GM18867 (cell line): ENCODE data around the gene TIPRL.
A peak's percentile ranks its signal among the peaks of the same experiment; 100 is the strongest.
"Not testable (repeated sequence)": the region's sequence is repeated elsewhere in the genome, so short reads cannot be mapped to it uniquely, and the experiment has no call there.

Source experiments
- ATAC-seq: cut with Tn5 transposase; IDR thresholded peaks from one replicate; pipeline ENCODE4 v1.9.1; 2021; ENCODE audit warnings: mild to moderate bottlenecking, moderate library complexity; ENCODE audit not compliant: unreplicated experiment

TIPRL gene

DNA sequence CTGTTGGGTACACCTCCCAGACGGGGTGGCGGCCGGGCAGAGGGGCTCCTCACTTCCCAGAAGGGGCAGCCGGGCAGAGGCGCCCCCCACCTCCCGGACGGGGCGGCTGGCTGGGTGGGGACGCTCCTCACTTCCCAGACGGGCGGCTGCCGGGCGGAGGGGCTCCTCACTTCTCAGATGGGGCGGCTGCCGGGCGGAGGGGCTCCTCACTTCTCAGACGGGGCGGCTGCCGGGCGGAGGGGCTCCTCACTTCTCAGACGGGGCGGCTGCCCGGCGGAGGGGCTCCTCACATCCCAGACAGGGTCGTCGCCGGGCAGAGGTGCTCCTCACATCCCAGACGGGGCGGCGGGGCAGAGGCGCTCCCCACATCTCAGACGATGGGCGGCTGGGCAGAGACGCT lies 28.9 kb downstream of the TIPRL start:
- ATAC-seq = not testable (repeated sequence)

- ATAC-seq = no peak
Measured at GRCh38 chr1:168210312-168210711, 31.6 kb downstream of the TIPRL start.

- ATAC-seq = no peak
Measured at GRCh38 chr1:168213349-168213748, 34.6 kb downstream of the TIPRL start.

GRCh38 chr1:168216171-168216570 lies 37.4 kb downstream of the TIPRL start:
- ATAC-seq = no peak

GRCh38 chr1:168217664-168218063 lies 38.9 kb downstream of the TIPRL start:
- ATAC-seq = no peak

DNA sequence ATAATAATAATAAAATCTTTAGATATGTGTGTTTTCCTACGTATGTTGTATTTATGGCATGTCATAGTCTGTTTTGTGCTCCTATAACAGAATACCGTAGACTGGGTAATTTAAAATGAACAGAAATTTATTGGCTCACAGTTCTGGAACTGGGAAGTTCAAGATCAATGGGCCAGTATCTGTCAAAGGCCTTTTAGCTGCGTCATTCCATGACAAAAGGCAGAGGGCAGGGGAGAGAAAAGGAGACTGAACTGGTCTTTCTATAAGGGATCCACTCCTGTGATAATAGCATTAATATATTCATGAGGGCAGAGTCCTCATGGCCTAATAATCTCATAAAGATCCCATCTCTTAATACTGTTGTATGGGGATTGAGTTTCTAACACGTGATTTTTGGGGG lies 39.9 kb downstream of the TIPRL start:
- ATAC-seq = no peak

GRCh38 chr1:168220470-168220871 lies 41.7 kb downstream of the TIPRL start:
- ATAC-seq = no peak

DNA sequence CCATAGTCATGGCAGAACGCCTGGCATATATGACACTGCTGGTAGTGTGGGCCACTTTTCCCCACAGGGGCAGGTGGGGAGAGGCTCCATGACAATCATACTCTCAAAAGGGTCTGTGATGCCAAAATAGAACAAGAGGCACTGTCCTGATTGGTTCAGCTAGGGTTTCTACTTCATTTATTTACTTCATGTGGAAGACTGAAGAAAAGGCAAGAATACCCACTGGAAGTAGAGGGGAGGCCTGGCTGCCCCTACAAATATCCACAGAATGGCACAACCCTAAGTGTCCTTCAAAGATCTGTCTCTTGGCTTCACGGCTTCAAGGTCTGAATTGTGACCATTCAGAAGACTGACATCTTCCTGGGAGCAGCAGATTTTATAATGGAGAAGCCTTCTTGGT lies 42.5 kb downstream of the TIPRL start:
- no peak for ATAC-seq

GRCh38 chr1:168223261-168223660 lies 44.5 kb downstream of the TIPRL start:
- no peak for ATAC-seq

GRCh38 chr1:168223681-168224540 lies 45.1 kb downstream of the TIPRL start:
- ATAC-seq = no peak

DNA sequence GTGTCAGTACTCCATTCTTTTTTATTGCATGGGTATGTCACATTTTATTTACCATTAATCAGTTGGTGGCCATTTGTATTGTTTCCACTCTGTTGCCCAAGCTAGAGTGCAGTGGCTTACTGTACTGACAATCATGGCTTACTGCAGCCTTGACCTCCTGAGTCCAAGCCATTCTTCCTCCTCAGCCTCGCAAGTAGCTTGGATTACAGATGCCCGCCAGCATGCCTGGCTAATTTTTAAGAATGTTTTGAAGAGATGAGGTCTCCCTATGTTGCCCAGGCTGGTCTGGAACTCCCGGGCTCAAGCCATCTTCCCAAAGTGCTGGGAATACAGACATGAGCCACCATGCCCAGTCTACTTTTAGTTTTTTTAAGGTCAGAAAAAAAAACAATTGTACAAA lies 46.2 kb downstream of the TIPRL start:
- no peak for ATAC-seq

DNA sequence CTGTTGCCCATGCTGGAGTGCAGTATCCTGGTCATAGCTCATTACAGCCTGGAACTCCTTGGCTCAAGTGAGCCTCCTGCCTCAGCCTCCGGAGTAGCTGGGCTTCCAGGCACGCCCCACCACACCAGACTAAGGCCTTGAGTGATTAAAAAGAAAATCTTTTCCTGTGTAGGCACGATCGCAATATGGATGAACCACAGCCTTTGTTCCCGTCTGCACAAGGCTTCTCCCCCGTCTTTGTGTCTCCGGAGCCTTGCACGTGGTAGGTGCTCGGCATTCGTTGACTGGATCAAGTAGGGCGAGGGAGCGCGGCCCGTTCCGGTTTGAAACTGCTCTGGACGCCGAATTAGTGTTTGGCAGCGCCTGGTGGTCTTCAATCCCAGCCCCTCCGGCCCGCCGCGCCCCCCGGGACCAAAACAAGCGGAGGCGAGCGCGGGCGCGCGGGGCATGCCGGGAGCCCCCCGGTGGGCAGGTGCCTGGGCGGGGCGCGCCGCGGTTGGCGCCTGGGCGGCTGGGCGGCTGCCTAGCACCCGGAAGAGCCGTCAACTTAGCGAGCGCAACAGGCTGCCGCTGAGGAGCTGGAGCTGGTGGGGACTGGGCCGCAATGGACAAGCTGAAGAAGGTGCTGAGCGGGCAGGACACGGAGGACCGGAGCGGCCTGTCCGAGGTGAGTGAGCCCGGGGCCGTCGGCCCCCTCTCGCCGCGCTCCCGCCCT lies 46.9 kb downstream of the TIPRL start, which contains the start of gene SFT2D2:
TSS of gene SFT2D2 (plus strand) at position 529 of the 715 bp plus-strand sequence. CDS start at position 605, 76 bp downstream.
- peak; percentile 80 for ATAC-seq

DNA sequence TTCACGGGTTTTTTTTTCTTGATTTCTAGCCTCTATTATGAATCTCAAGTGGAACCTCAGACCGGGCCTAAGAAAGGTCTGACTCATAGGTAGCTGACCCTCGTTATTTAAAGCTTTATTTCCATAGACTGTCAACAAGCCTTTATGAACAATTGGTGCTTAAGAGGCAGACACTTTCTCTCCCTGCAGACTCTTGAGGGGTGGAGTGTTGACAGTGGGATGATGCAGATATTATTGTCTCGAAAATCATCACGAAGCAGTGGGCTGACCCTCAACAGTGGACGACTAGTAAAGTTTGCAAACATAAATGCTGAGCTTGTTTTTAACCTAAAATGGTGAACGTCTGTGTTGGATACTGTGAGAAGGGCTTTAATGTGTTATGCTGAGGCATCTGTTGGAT lies 48.9 kb downstream of the TIPRL start:
- peak; percentile 27 for ATAC-seq

DNA sequence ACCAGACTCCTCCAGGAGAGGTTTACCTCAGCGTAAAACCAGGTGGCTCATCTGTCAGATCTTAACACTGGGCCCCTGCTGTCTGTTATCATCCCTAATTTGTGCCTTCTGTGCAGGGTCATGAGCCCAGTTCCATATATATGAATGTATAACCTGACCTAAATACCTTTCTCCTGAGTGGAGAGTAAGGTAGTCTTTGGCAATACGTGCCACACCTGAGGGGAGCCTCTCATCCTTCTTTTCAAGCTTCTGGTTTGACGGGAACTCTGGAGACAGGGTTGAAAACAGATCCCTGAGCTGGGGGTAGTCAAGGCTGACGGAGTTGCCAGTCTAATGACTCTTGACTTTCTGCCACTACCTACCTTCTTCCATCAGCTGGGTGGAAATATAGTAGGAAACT lies 51.1 kb downstream of the TIPRL start:
- ATAC-seq = no peak

- no peak for ATAC-seq
Measured at GRCh38 chr1:168230709-168231108, 51.9 kb downstream of the TIPRL start.

DNA sequence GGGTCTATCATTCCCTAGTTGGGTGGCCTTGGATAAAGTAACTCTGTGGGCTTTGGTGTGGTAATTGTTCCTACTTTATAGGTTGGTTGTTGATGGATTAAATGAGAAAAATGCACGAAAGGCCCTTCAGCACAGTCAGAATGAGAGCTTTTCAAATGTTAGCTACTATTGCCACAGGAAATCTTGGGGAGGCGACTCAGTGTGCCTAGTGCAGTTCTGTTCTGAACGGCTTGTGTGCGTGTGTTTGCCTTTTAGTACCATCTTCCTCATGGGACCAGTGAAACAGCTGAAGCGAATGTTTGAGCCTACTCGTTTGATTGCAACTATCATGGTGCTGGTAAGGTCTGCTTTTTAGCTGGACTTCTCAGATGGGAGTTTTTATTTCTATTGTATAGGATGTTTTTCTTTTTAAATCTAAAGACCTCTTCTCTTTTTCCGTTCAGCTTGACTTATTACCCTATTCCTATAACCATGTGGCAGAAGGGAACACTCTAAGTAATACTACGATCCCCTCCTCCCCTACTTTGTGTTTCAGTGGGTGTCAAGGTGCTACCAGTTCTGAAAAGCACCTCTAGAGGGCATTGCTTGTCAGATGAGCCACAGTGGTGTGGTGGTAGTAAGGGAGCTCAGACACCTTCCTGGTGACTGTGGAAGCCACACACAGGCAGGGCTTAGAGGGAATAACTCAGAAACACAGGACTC lies 56.2 kb downstream of the TIPRL start:
- peak; percentile 91 for ATAC-seq

- ATAC-seq = no peak
Measured at GRCh38 chr1:168235548-168235885, 56.8 kb downstream of the TIPRL start.

DNA sequence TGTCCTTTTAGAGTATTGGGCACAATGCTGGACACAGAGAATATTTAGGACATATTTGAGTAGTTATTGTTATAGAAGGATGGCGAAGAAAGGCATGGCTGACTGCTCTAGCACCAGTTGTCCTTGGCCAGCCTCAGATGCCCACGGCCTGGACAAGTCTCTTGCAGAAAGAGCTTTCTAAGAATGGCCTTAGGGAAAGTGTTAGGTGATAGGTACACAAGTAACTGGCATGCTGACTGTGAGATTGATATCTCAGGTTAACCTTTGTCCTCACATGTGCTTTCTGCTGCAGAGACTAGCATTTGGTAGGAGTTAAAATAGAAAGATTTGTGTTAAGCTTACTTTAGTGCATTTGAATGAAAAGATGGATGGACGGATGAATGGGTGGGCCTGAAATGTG lies 57.2 kb downstream of the TIPRL start:
- ATAC-seq = no peak

DNA sequence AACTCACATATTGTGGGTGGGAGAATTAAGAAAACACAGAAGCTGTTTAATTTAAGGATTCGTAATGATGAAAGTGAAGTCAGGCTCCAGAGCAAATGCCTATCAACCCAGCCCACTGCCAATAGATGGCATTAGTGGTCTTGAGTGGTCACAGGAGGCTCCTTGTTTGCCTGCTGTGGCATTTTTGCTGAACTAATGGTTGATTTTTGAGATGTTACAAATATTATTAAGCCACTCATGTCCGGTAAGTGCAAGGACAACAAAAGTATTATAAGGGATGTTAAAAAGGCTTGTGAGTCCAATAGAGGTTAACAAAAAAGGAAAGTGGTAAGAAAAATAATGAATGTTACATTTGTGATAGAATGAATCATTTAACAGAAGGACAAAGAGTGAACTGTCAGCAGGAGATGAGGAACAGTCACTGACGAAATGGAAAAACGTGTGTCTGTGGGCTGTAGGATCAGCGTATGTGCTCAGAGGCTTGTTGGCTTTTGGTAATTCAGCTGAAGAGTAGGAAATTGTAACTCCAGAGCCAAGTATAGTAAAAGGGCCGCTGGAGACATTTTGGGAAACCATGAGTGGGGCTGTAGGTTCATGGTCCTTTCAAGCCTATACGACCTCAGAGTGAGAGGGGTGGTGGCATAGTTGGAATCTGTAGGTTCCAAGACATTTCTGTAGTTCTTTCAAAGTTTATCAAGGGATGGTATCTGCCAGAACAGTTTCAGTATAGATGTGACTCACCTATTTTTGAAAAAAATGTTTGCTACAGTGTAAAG lies 58.3 kb downstream of the TIPRL start:
- ATAC-seq = no peak

GRCh38 chr1:168243198-168243597 lies 64.4 kb downstream of the TIPRL start:
- ATAC-seq = no peak
